ENCODE measurements around the gene MBLAC1. TPM values are rescaled to one million over a fixed set of nuclear protein-coding genes. Genes with fewer than 3 reads are reported as not detected.

Gene MBLAC1
- total RNA-seq, 1 experiment from 2014 or later: 3.5 TPM

- TF ChIP-seq ZNF232 (CRISPR knock-in tag; IDR thresholded peaks at IDR 0.05) (no peak), NFE2L1 (CRISPR knock-in tag; IDR thresholded peaks at IDR 0.05) (peak; percentile 12; the same call in 1 of the 2 replicates), USF2 (CRISPR knock-in tag; IDR thresholded peaks at IDR 0.05) (no peak), TEAD1 (CRISPR knock-in tag; IDR thresholded peaks at IDR 0.05) (peak; percentile 69), ESRRA (CRISPR knock-in tag; IDR thresholded peaks at IDR 0.05; ENCODE audit: borderline replicate concordance) (no peak), ATF1 (CRISPR knock-in tag; IDR thresholded peaks at IDR 0.05) (no peak; the same call in 1 of the 2 replicates), SP1 (CRISPR knock-in tag; conservative IDR thresholded peaks at IDR 0.05) (peak; percentile 72), HMGXB4 (CRISPR knock-in tag; IDR thresholded peaks at IDR 0.05) (peak; percentile 92), ZNF138 (CRISPR knock-in tag; conservative IDR thresholded peaks at IDR 0.05) (no peak), GABPB1 (CRISPR knock-in tag; IDR thresholded peaks at IDR 0.05) (peak; percentile 30; the same call in 1 of the 2 replicates), FOXK1 (CRISPR knock-in tag; IDR thresholded peaks at IDR 0.05) (peak; percentile 12; the same call in 1 of the 2 replicates), IRF1 (CRISPR knock-in tag; IDR thresholded peaks at IDR 0.05) (0 out of 2 replicates have a peak, but pooled peaks have one; percentile 2), ZNF532 (CRISPR knock-in tag; IDR thresholded peaks at IDR 0.05; ENCODE audit: borderline replicate concordance) (no peak), TP53 (CRISPR knock-in tag; IDR thresholded peaks at IDR 0.05) (no peak)
- TF ChIP-seq, protein P1, sequence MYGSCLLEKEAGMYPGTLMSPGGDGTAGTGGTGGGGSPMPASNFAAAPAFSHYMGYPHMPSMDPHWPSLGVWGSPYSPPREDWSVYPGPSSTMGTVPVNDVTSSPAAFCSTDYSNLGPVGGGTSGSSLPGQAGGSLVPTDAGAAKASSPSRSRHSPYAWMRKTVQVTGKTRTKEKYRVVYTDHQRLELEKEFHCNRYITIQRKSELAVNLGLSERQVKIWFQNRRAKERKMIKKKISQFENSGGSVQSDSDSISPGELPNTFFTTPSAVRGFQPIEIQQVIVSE (CRISPR knock-in tag; IDR thresholded peaks at IDR 0.05; ENCODE audit: borderline replicate concordance): no peak
Observed at GRCh38 chr7:100126931-100127865, at the start of gene MBLAC1 (continued).

- Mint-ChIP-seq H3K27ac (no peak overlapping the region), H3K4me3 (no peak overlapping the region), H3K4me1 (peaks cover 12% of the 10 kb centered on the region), H3K27me3 (ENCODE audit: low read depth) (peaks cover under 1% of the 10 kb centered on the region), H3K9me3 (peaks cover 30% of the 10 kb centered on the region), H3K36me3 (peaks cover 80% of the 10 kb centered on the region)
- no peak for DNase-seq (ENCODE audit: low spot score)
- ATAC-seq: no peak
- ChIA-PET CTCF (no interaction called here), POLR2A (no interaction called here)
- TF ChIP-seq ARID4B (CRISPR knock-in tag; IDR thresholded peaks at IDR 0.05; ENCODE audit: borderline replicate concordance) (no peak), GTF2I (CRISPR knock-in tag; conservative IDR thresholded peaks at IDR 0.05) (no peak), IRF2 (CRISPR knock-in tag; IDR thresholded peaks at IDR 0.05; ENCODE audit: borderline replicate concordance, low read depth) (no peak)
Observed at GRCh38 chr7:100077205-100077604, 49.6 kb upstream of the MBLAC1 start.
